Ishikawa (cell line): Measurements from ENCODE around the gene STAB1.

Experiments
- CEBPB ChIP-seq: IDR thresholded peaks from 2 replicates; pipeline ENCODE4 v1.6.1; 2012
- EGR1 ChIP-seq: IDR thresholded peaks from 2 replicates; pipeline ENCODE4 v1.6.1; 2012
- FOXM1 ChIP-seq: IDR thresholded peaks from 2 replicates; pipeline ENCODE4 v1.6.1; 2012; ENCODE audit warnings: low read depth, borderline replicate concordance

- TF ChIP-seq FOXM1 (no peak), EGR1 (no peak), CEBPB (no peak)
Measured at GRCh38 chr3:52488746-52489145, 6.4 kb upstream of the STAB1 start.
